Muscle of leg (tissue), 11 donors: ENCODE results near the gene SEMA6D. TPM values are rescaled to one million over a fixed set of nuclear protein-coding genes. Genes with fewer than 3 reads are reported as not detected.
A peak's percentile ranks its signal among the peaks of the same experiment; 100 is the strongest.

Experiments used
- DNase-seq: peaks from one replicate; pipeline ENCODE4 v3.0.0; 2013
- H3K27ac ChIP-seq: one replicate; pipeline ENCODE4 v1.5.1; 2013; ENCODE audit warnings: mild to moderate bottlenecking, low read length, control low read depth
- H3K27me3 ChIP-seq: one replicate; pipeline ENCODE4 v1.6.1; 2013; ENCODE audit warnings: low read length; ENCODE audit not compliant: control insufficient read depth, insufficient read depth
- H3K36me3 ChIP-seq: one replicate; pipeline ENCODE4 v1.6.1; 2013; ENCODE audit warnings: low read length; ENCODE audit not compliant: control insufficient read depth, insufficient read depth
- H3K4me1 ChIP-seq: one replicate; pipeline ENCODE4 v1.6.1; 2013; ENCODE audit warnings: low read length; ENCODE audit not compliant: control insufficient read depth, insufficient read depth
- H3K4me3 ChIP-seq: one replicate; pipeline ENCODE4 v1.5.1; 2013; ENCODE audit warnings: low read length, control low read depth
- H3K9me3 ChIP-seq: replicated peaks from 2 replicates; pipeline ENCODE4 v1.6.1; 2013; ENCODE audit warnings: low read depth, low read length; ENCODE audit not compliant: control insufficient read depth
- WGBS: methylation state at CpG from one replicate; pipeline ENCODE4 v1.1.5; 2013; ENCODE audit warnings: missing lambda C conversion rate; ENCODE audit not compliant: insufficient coverage; 5-methylcytosine and 5-hydroxymethylcytosine counted together
- polyA plus RNA-seq, 8 donors: library from polyadenylated mRNA; unstranded; fragments of 120-200 nt; gene quantifications; one replicate each; pipeline versions ENCODE4 v1.2.1 to v1.2.3, GENCODE V29; 2013; ENCODE audit warnings: inconsistent platforms in 1 of 8, low replicate concordance in 1 of 8; ENCODE audit not compliant: insufficient read length in 8 of 8, insufficient read depth in 1 of 8
- total RNA-seq: library from RNA; stranded (reverse); fragments of 120-200 nt; gene quantifications from one replicate; pipeline ENCODE4 v1.2.4, GENCODE V29; 2013

The SEMA6D gene
- total and polyA plus RNA-seq, 9 donors: 35.0 to 69.5 (median 44.9) TPM

- Histone ChIP-seq H3K27ac (no peak overlapping the region), H3K36me3 (no peaks in the 10 kb centered on the region), H3K4me3 (no peak overlapping the region), H3K4me1 (peaks cover 2% of the 10 kb centered on the region), H3K9me3 (no peaks in the 10 kb centered on the region), H3K27me3 (no peaks in the 10 kb centered on the region)
- WGBS: 27% methylated on average over 3 of the region's 5 CpGs
- no peak for DNase-seq
Observed at GRCh38 chr15:47817969-47818548, 100.8 kb downstream of the SEMA6D start.

- no peak overlapping the region for H3K27ac ChIP-seq
- WGBS: 82% methylated on average over 2 of the region's 2 CpGs
- H3K36me3 ChIP-seq: no peaks in the 10 kb centered on the region
- no peaks in the 10 kb centered on the region for H3K9me3 ChIP-seq
- H3K4me3 ChIP-seq: no peak overlapping the region
- no peak for DNase-seq
- peaks cover 2% of the 10 kb centered on the region for H3K4me1 ChIP-seq
- no peaks in the 10 kb centered on the region for H3K27me3 ChIP-seq
Observed at GRCh38 chr15:47819158-47819557, 101.9 kb downstream of the SEMA6D start.

- Histone ChIP-seq H3K4me3 (no peak overlapping the region), H3K27ac (no peak overlapping the region), H3K36me3 (no peaks in the 10 kb centered on the region), H3K4me1 (peaks cover 2% of the 10 kb centered on the region), H3K27me3 (no peaks in the 10 kb centered on the region), H3K9me3 (no peaks in the 10 kb centered on the region)
- DNase-seq: no peak
- WGBS: 89% methylated on average over 5 of the region's 9 CpGs
Observed at GRCh38 chr15:47820057-47820746, 102.9 kb downstream of the SEMA6D start.

DNA sequence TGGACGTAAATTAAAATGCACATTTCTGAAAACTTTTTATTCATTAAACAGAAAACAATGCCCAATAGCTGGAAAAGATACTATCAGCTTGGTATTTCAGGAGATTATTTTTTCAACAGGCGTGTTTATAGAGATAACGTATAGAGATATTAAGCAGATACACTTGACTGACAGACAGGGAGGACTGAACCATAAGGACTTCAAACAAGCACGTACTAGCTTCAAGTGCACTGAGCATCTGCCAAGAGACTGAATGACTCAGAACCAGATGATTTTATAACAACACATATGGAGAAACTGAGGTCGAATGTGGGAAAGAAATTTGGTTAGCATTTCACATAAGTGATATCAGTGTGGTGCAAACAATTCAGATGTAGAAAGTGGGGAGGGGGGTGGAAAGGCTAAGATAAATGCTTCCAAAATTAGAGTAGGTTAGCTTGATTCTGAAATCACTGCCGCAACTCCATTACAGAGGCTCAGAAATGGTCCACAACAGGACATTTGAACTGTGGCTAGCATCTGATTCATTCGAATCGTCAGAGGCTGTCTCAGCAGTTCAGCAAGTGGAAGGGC lies 103.5 kb downstream of the SEMA6D start:
- Histone ChIP-seq H3K4me3 (no peak overlapping the region), H3K4me1 (peaks cover 2% of the 10 kb centered on the region), H3K36me3 (no peaks in the 10 kb centered on the region), H3K27ac (no peak overlapping the region), H3K27me3 (no peaks in the 10 kb centered on the region), H3K9me3 (no peaks in the 10 kb centered on the region)
- peak; percentile 25 for DNase-seq
- WGBS: 77% methylated on average over 4 of the region's 8 CpGs

DNA sequence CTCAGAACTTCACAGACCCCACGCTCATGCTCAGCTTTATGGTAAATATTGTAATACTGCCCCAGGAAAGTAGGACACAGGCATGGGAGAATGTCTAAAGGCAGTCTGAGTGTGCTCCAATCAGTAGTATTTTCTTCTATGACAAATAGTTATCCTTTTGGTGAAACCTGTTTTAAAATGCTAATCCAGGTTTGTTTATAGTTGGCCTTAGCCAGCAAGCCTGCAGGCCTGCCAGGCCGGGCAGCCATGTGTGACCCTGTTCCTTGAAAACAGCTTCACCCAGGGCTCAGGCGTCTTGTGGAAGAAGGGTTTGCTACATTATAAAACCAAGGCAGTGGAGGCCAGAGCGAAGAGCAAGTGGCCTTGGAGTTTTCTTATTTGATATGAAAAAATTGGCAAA lies 104.7 kb downstream of the SEMA6D start:
- Histone ChIP-seq H3K9me3 (no peaks in the 10 kb centered on the region), H3K27me3 (no peaks in the 10 kb centered on the region), H3K4me1 (peaks cover 2% of the 10 kb centered on the region), H3K4me3 (no peak overlapping the region), H3K36me3 (no peaks in the 10 kb centered on the region), H3K27ac (no peak overlapping the region)
- 91% methylated on average over 3 of the region's 4 CpGs for WGBS
- no peak for DNase-seq
